ENCODE measurements around the gene DLST.

The DLST gene

DNA sequence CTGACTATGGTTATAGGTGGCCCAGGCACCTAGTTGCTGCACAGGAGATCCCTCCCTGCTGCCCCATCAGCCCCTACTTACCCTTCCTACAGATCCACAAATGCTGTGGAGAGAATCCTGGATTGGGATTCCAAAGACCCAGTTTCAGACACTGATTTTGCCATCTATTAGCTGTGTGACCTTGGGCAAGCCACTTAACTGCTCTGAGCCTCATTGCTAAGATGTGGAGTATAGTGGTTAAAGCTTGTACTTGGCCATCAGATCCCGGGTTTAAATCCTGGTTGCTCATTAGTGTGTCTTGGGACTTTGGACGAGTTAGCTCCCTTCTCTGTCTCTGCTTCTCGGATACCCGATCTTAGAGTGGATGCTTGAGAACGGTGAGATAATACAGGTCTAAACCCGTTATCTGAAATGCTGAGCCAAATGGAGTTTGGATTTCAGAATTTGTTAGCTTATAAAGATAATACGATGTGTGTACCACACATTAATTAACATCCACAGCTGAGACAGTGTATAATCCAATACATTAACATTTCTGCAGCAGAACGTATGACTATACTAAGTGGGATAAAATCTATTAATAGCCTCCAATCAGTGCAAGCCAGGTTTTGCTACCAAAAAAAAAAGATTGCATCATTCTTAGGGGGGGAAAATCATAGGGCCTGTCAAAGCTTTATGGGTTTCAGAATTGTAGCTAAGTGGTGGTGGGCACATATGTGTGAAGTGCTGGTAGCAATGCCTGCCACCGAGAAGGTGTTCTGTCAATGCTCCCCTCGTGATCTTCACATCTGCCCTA lies 21.8 kb upstream of the DLST start:
- no peak overlapping the region for H3K9ac ChIP-seq (ENCODE audit: low read depth, low read length, poor library complexity, severe bottlenecking)
- no peaks in the 10 kb centered on the region for H3K4me1 ChIP-seq (ENCODE audit: insufficient read depth, low read length, poor library complexity, severe bottlenecking)
- H3K79me2 ChIP-seq (ENCODE audit: insufficient read depth, low read length) = no peaks in the 10 kb centered on the region
- no peak overlapping the region for H3K4me3 ChIP-seq (ENCODE audit: low read length, poor library complexity, severe bottlenecking)
- no peaks in the 10 kb centered on the region for H3K9me2 ChIP-seq (replicated peaks; ENCODE audit: low read depth, low read length)
- no peak overlapping the region for H3K4me2 ChIP-seq (ENCODE audit: low read depth, low read length, poor library complexity, severe bottlenecking)
- TF ChIP-seq, protein P1, sequence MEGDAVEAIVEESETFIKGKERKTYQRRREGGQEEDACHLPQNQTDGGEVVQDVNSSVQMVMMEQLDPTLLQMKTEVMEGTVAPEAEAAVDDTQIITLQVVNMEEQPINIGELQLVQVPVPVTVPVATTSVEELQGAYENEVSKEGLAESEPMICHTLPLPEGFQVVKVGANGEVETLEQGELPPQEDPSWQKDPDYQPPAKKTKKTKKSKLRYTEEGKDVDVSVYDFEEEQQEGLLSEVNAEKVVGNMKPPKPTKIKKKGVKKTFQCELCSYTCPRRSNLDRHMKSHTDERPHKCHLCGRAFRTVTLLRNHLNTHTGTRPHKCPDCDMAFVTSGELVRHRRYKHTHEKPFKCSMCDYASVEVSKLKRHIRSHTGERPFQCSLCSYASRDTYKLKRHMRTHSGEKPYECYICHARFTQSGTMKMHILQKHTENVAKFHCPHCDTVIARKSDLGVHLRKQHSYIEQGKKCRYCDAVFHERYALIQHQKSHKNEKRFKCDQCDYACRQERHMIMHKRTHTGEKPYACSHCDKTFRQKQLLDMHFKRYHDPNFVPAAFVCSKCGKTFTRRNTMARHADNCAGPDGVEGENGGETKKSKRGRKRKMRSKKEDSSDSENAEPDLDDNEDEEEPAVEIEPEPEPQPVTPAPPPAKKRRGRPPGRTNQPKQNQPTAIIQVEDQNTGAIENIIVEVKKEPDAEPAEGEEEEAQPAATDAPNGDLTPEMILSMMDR (conservative IDR thresholded peaks at IDR 0.05; ENCODE audit: low read length) = no peak
- TF ChIP-seq EZH2phosphoT487 (IDR thresholded peaks at IDR 0.05; ENCODE audit: borderline replicate concordance) = no peak
- no peaks in the 10 kb centered on the region for H4K20me1 ChIP-seq (ENCODE audit: insufficient read depth, low read length, poor library complexity, severe bottlenecking)
- no peak overlapping the region for H2AFZ ChIP-seq (ENCODE audit: low read length)
- no peaks in the 10 kb centered on the region for H3K36me3 ChIP-seq (ENCODE audit: insufficient read depth, low read length)
- H3K9me3 ChIP-seq (ENCODE audit: insufficient read depth, low read depth, low read length) = no peaks in the 10 kb centered on the region
- no peaks in the 10 kb centered on the region for H3F3A ChIP-seq (ENCODE audit: low read depth)
- H3K27me3 ChIP-seq (ENCODE audit: insufficient read depth, low read length, poor library complexity, severe bottlenecking) = no peaks in the 10 kb centered on the region

DNA sequence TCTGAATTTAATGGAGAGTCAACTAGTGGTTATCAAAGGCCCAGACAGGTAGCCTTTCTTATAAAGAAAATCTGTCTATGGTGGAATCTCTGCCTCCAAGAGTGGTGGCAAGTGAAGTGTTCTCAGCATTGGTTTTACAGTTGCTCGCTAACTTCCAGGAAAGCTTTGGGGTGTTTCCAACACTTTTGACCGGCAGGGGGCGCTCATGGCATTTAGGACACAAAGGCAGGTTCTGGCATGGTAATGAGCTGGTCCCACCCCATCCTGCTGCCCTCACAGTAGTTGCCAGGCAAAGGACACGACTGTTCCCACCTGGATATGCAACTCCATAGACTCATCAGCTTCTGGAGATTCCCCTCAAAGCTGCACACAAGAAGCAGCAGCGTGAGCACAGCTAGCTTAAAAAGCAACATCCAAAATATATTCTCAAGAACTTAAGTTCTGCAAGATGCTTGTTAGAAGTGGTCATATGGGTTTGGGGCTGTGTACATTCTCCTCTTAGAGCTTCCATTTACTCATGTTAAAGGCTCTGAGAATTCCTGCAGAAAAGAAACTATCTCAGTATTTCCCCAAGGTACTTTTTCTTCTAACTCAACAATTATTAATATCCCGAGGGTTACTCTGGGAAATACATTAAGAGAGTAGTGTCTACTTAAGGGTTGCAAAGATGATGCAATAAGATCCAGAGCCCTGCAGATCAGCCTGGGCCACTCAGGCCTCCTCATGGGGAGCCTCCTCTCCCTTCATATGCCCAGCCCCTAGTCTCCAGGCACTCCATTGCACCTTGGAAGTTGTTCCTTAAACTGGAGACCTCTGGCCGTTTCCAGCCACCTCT lies 20.6 kb upstream of the DLST start:
- H3K79me2 ChIP-seq (ENCODE audit: insufficient read depth, low read length) = no peaks in the 10 kb centered on the region
- H3K9ac ChIP-seq (ENCODE audit: low read depth, low read length, poor library complexity, severe bottlenecking) = no peak overlapping the region
- no peaks in the 10 kb centered on the region for H3F3A ChIP-seq (ENCODE audit: low read depth)
- TF ChIP-seq, protein P1 (conservative IDR thresholded peaks at IDR 0.05; ENCODE audit: low read length) = peak; percentile 88
- no peak for TF ChIP-seq EZH2phosphoT487 (IDR thresholded peaks at IDR 0.05; ENCODE audit: borderline replicate concordance)
- no peaks in the 10 kb centered on the region for H3K9me2 ChIP-seq (replicated peaks; ENCODE audit: low read depth, low read length)
- no peaks in the 10 kb centered on the region for H3K27me3 ChIP-seq (ENCODE audit: insufficient read depth, low read length, poor library complexity, severe bottlenecking)
- no peak overlapping the region for H2AFZ ChIP-seq (ENCODE audit: low read length)
- H3K9me3 ChIP-seq (ENCODE audit: insufficient read depth, low read depth, low read length) = no peaks in the 10 kb centered on the region
- no peaks in the 10 kb centered on the region for H4K20me1 ChIP-seq (ENCODE audit: insufficient read depth, low read length, poor library complexity, severe bottlenecking)
- no peak overlapping the region for H3K4me2 ChIP-seq (ENCODE audit: low read depth, low read length, poor library complexity, severe bottlenecking)
- no peaks in the 10 kb centered on the region for H3K36me3 ChIP-seq (ENCODE audit: insufficient read depth, low read length)
- H3K4me3 ChIP-seq (ENCODE audit: low read length, poor library complexity, severe bottlenecking) = no peak overlapping the region
- H3K4me1 ChIP-seq (ENCODE audit: insufficient read depth, low read length, poor library complexity, severe bottlenecking) = no peaks in the 10 kb centered on the region

DNA sequence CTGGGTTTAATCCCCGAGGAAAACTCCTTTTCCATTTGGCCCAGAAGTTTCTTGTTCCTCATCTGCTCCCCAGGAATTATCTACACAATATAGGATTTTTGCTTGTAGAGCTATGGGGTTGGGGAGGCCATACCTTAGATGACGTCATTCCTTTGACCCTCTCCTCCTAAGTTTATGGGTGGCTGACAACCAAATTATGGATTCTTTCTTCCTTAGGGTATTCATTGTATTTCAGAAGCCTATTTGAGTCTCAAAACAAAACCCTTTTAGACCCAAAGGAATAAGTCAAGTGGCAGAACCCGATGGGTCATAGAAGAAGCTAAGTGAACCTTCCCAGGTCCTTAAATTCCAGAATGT lies 20.0 kb upstream of the DLST start:
- H3K27me3 ChIP-seq (ENCODE audit: insufficient read depth, low read length, poor library complexity, severe bottlenecking) = no peaks in the 10 kb centered on the region
- no peak overlapping the region for H3K4me2 ChIP-seq (ENCODE audit: low read depth, low read length, poor library complexity, severe bottlenecking)
- H3F3A ChIP-seq (ENCODE audit: low read depth) = no peaks in the 10 kb centered on the region
- H3K9me3 ChIP-seq (ENCODE audit: insufficient read depth, low read depth, low read length) = no peaks in the 10 kb centered on the region
- no peaks in the 10 kb centered on the region for H3K9me2 ChIP-seq (replicated peaks; ENCODE audit: low read depth, low read length)
- TF ChIP-seq, protein P1 (conservative IDR thresholded peaks at IDR 0.05; ENCODE audit: low read length) = no peak
- no peak for TF ChIP-seq EZH2phosphoT487 (IDR thresholded peaks at IDR 0.05; ENCODE audit: borderline replicate concordance)
- peaks cover 3% of the 10 kb centered on the region for H3K4me1 ChIP-seq (ENCODE audit: insufficient read depth, low read length, poor library complexity, severe bottlenecking)
- no peaks in the 10 kb centered on the region for H4K20me1 ChIP-seq (ENCODE audit: insufficient read depth, low read length, poor library complexity, severe bottlenecking)
- no peaks in the 10 kb centered on the region for H3K36me3 ChIP-seq (ENCODE audit: insufficient read depth, low read length)
- H3K9ac ChIP-seq (ENCODE audit: low read depth, low read length, poor library complexity, severe bottlenecking) = no peak overlapping the region
- H3K79me2 ChIP-seq (ENCODE audit: insufficient read depth, low read length) = no peaks in the 10 kb centered on the region
- no peak overlapping the region for H3K4me3 ChIP-seq (ENCODE audit: low read length, poor library complexity, severe bottlenecking)
- no peak overlapping the region for H2AFZ ChIP-seq (ENCODE audit: low read length)

Data from Loucy (cell line).